ENCODE data around the gene EFHD1.

The EFHD1 gene

GRCh38 chr2:232667989-232668583, 34.7 kb downstream of the EFHD1 start:
- Histone ChIP-seq H2AFZ (ENCODE audit: low read length) (no peak overlapping the region), H4K20me1 (ENCODE audit: insufficient read depth, low read length) (no peaks in the 10 kb centered on the region), H3F3A (ENCODE audit: insufficient read depth, low read length) (no peaks in the 10 kb centered on the region), H3K9me2 (replicated peaks; ENCODE audit: insufficient read depth, low read length) (no peaks in the 10 kb centered on the region), H3K27ac (ENCODE audit: low read length) (no peak overlapping the region), H3K36me3 (replicated peaks; ENCODE audit: insufficient read depth, low read length) (no peaks in the 10 kb centered on the region), H3K4me2 (ENCODE audit: low read depth, low read length) (no peak overlapping the region), H3K9ac (ENCODE audit: low read length) (no peak overlapping the region), H3K9me3 (replicated peaks; ENCODE audit: insufficient read depth, low read length) (no peaks in the 10 kb centered on the region), H3K4me3 (ENCODE audit: low read length) (no peak overlapping the region), H3K27me3 (replicated peaks; ENCODE audit: insufficient read depth, low read length) (no peaks in the 10 kb centered on the region), H3K79me2 (ENCODE audit: low read length) (no peaks in the 10 kb centered on the region), H3K4me1 (ENCODE audit: low read length) (no peaks in the 10 kb centered on the region)
- DNase-seq, result no peak
- TF ChIP-seq EZH2 (optimal IDR thresholded peaks at IDR 0.05; ENCODE audit: low read depth, low read length) (no peak), CTCF (IDR thresholded peaks at IDR 0.05; ENCODE audit: low read length) (no peak), EZH2phosphoT487 (IDR thresholded peaks at IDR 0.05; ENCODE audit: low read length) (no peak)

- no peak overlapping the region for H3K9ac ChIP-seq (ENCODE audit: low read length)
- no peak overlapping the region for H3K4me3 ChIP-seq (ENCODE audit: low read length)
- no peak overlapping the region for H3K4me2 ChIP-seq (ENCODE audit: low read depth, low read length)
- no peak overlapping the region for H3K27ac ChIP-seq (ENCODE audit: low read length)
- no peaks in the 10 kb centered on the region for H3K27me3 ChIP-seq (replicated peaks; ENCODE audit: insufficient read depth, low read length)
- no peaks in the 10 kb centered on the region for H3F3A ChIP-seq (ENCODE audit: insufficient read depth, low read length)
- no peaks in the 10 kb centered on the region for H3K36me3 ChIP-seq (replicated peaks; ENCODE audit: insufficient read depth, low read length)
- no peaks in the 10 kb centered on the region for H3K4me1 ChIP-seq (ENCODE audit: low read length)
- H3K9me2 ChIP-seq (replicated peaks; ENCODE audit: insufficient read depth, low read length), result no peaks in the 10 kb centered on the region
- no peaks in the 10 kb centered on the region for H3K79me2 ChIP-seq (ENCODE audit: low read length)
- no peak overlapping the region for H2AFZ ChIP-seq (ENCODE audit: low read length)
- TF ChIP-seq CTCF (IDR thresholded peaks at IDR 0.05; ENCODE audit: low read length), result peak; percentile 34
- TF ChIP-seq EZH2 (optimal IDR thresholded peaks at IDR 0.05; ENCODE audit: low read depth, low read length), result no peak
- DNase-seq, result peak; percentile 11
- H3K9me3 ChIP-seq (replicated peaks; ENCODE audit: insufficient read depth, low read length), result no peaks in the 10 kb centered on the region
- no peaks in the 10 kb centered on the region for H4K20me1 ChIP-seq (ENCODE audit: insufficient read depth, low read length)
Measured at GRCh38 chr2:232668805-232669444, 35.5 kb downstream of the EFHD1 start.

- H3K9me2 ChIP-seq (replicated peaks; ENCODE audit: insufficient read depth, low read length), result no peaks in the 10 kb centered on the region
- H3K79me2 ChIP-seq (ENCODE audit: low read length), result no peaks in the 10 kb centered on the region
- no peaks in the 10 kb centered on the region for H3K36me3 ChIP-seq (replicated peaks; ENCODE audit: insufficient read depth, low read length)
- no peaks in the 10 kb centered on the region for H3K4me1 ChIP-seq (ENCODE audit: low read length)
- no peaks in the 10 kb centered on the region for H4K20me1 ChIP-seq (ENCODE audit: insufficient read depth, low read length)
- DNase-seq, result no peak
- no peaks in the 10 kb centered on the region for H3K9me3 ChIP-seq (replicated peaks; ENCODE audit: insufficient read depth, low read length)
- no peaks in the 10 kb centered on the region for H3F3A ChIP-seq (ENCODE audit: insufficient read depth, low read length)
- H3K4me2 ChIP-seq (ENCODE audit: low read depth, low read length), result no peak overlapping the region
- no peak overlapping the region for H3K4me3 ChIP-seq (ENCODE audit: low read length)
- no peak for TF ChIP-seq CTCF (IDR thresholded peaks at IDR 0.05; ENCODE audit: low read length)
- H3K27me3 ChIP-seq (replicated peaks; ENCODE audit: insufficient read depth, low read length), result no peaks in the 10 kb centered on the region
- no peak overlapping the region for H2AFZ ChIP-seq (ENCODE audit: low read length)
- no peak overlapping the region for H3K27ac ChIP-seq (ENCODE audit: low read length)
- no peak overlapping the region for H3K9ac ChIP-seq (ENCODE audit: low read length)
Measured at GRCh38 chr2:232672588-232672987, 39.2 kb downstream of the EFHD1 start.

Measured in MM.1S (cell line).